Tibial nerve (tissue), 4 donors: ENCODE measurements around the gene USP3. TPM values are rescaled to one million over a fixed set of nuclear protein-coding genes. Genes with fewer than 3 reads are reported as not detected.
A peak's percentile ranks its signal among the peaks of the same experiment; 100 is the strongest.

ENCODE experiments used
- DNase-seq, 2 donors: peaks; one replicate each; pipeline ENCODE4 v3.0.0-alpha.2; 2019; ENCODE audit warnings: low spot score in 2 of 2
- H3K27ac ChIP-seq, 4 donors: fragments of 200-600 bp; sonication (generic) in 3 of 4; one replicate each; pipeline ENCODE4 v1.5.1; 2017 to 2019; ENCODE audit warnings: mild to moderate bottlenecking in 1 of 4
- H3K27me3 ChIP-seq, 2 donors: fragments of 200-600 bp; sonication (generic) in 1 of 2; one replicate each; pipeline versions ENCODE4 v1.5.1 to v1.6.0; 2017 to 2019
- H3K36me3 ChIP-seq, 3 donors: fragments of 200-600 bp; sonication (generic); one replicate each; pipeline ENCODE4 v1.5.1; 2018 to 2019
- H3K4me1 ChIP-seq, 4 donors: fragments of 200-600 bp; sonication (generic) in 3 of 4; one replicate each; pipeline ENCODE4 v1.5.1; 2017 to 2019
- H3K4me3 ChIP-seq, 4 donors: fragments of 200-600 bp; sonication (generic) in 3 of 4; one replicate each; pipeline ENCODE4 v1.5.1; 2017 to 2019; ENCODE audit warnings: mild to moderate bottlenecking in 1 of 4, moderate library complexity in 1 of 4
- H3K9me3 ChIP-seq, 4 donors: fragments of 200-600 bp; sonication (generic) in 3 of 4; one replicate each; pipeline ENCODE4 v1.5.1; 2017 to 2019
- EP300 ChIP-seq, 2 donors: sonication (generic); formaldehyde crosslinking; IDR thresholded peaks; one replicate each; pipeline ENCODE4 v1.6.1; 2017; ENCODE audit warnings: antibody characterized with exemption in 2 of 2, mild to moderate bottlenecking in 1 of 2
- POLR2A ChIP-seq, 2 donors: fragments of 450-650 bp; IDR thresholded peaks; one replicate each; pipeline ENCODE4 v1.6.1; 2017; ENCODE audit warnings: antibody characterized with exemption in 2 of 2, mild to moderate bottlenecking in 2 of 2, moderate library complexity in 2 of 2
- WGBS, 2 donors: methylation state at CpG; one replicate each; pipeline ENCODE4 v1.1.5; 2018; 5-methylcytosine and 5-hydroxymethylcytosine counted together
- total RNA-seq, 4 donors: library from RNA; depleted of rRNA; stranded (reverse); fragments of >200 nt; gene quantifications; one replicate each; pipeline ENCODE4 v1.1.0, GENCODE V29; 2016
- TF ChIP-seq, protein P1 (sequence below), 5 experiments: fragments of 200-600 bp in 3 of 5; fragments of 450-650 bp in 2 of 5; sonication (generic) in 3 of 5; IDR thresholded peaks; one replicate each; pipeline ENCODE4 v1.5.1; 2016 to 2019; ENCODE audit warnings: antibody characterized with exemption in 5 of 5, mild to moderate bottlenecking in 3 of 5, moderate library complexity in 2 of 5

The USP3 gene
- total RNA-seq, 4 donors from 2014 or later, result 32.8 to 47.3 (median 38.3) TPM

DNA sequence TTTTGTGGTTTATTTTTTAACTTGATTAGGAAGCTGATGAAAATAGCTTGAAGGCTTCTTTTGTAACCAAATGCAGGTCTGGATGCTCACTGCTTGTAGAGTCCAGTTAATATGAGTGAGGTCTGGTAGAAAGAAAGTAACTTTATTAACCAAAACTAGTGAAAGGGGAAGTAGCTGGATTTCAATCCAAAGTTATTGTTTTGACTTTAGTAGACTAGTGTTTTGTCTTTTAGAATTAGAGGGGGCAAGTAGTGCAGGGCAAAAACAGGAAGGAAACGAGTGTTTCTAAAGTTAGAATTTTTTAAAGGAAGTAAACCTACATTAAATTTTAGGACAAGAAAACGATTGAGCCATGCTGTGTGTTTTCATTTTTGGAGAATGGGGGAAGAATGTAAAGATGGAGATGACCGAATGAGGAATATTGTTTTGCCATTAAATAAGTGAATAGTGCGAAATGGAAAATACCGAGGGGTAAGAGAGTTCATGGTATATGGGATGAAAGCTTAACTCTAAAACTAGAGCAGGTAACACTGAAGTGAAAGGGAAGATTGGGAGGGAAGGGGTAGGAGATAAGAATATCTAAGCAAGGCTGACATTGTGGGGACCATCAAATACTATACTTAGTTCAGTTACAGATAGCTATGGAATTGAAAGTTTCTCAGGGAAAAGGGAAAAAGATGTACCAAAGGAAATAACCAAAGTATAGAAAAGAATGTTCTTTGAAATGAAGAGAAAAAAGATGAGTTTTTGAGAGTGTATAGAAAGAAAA lies 40.0 kb downstream of the USP3 start:
- no peaks in the 10 kb centered on the region for H3K27me3 ChIP-seq
- TF ChIP-seq POLR2A (IDR thresholded peaks at IDR 0.05) (no peak), EP300 (IDR thresholded peaks at IDR 0.05) (no peak)
- TF ChIP-seq, protein P1, sequence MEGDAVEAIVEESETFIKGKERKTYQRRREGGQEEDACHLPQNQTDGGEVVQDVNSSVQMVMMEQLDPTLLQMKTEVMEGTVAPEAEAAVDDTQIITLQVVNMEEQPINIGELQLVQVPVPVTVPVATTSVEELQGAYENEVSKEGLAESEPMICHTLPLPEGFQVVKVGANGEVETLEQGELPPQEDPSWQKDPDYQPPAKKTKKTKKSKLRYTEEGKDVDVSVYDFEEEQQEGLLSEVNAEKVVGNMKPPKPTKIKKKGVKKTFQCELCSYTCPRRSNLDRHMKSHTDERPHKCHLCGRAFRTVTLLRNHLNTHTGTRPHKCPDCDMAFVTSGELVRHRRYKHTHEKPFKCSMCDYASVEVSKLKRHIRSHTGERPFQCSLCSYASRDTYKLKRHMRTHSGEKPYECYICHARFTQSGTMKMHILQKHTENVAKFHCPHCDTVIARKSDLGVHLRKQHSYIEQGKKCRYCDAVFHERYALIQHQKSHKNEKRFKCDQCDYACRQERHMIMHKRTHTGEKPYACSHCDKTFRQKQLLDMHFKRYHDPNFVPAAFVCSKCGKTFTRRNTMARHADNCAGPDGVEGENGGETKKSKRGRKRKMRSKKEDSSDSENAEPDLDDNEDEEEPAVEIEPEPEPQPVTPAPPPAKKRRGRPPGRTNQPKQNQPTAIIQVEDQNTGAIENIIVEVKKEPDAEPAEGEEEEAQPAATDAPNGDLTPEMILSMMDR (IDR thresholded peaks at IDR 0.05), result no peak
- H3K27ac ChIP-seq, result no peak overlapping the region
- peaks cover 0 to 24% (median 4%) of the 10 kb centered on the region in 4 donors for H3K4me1 ChIP-seq
- 70 to 72% methylated on average over 5 of the region's 5 CpGs for WGBS, 2 donors
- no peaks in the 10 kb centered on the region for H3K9me3 ChIP-seq
- H3K36me3 ChIP-seq, result peaks cover 0 to 8% (median 0%) of the 10 kb centered on the region in 3 donors
- DNase-seq, result no peak
- H3K4me3 ChIP-seq, result no peak overlapping the region

DNA sequence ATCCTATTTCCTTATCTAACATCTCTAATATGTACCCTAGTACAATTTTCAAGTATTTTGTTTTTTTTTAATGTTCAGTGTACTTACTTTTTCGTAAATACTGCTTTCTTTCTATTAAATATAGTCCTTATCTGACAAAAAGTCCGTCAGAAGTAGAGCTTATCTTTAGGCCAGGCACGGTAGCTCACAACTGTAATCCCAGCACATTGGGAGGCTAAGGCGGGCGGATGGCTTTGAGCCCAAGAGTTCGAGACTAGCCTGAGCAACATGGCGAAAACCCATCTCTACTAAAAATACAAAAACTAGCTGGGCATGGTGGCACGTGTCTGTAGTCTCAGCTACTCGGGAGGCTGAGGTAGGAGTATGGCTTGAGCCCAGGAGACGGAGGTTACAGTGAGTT lies 41.1 kb downstream of the USP3 start:
- peaks cover 0 to 17% (median 4%) of the 10 kb centered on the region in 4 donors for H3K4me1 ChIP-seq
- H3K9me3 ChIP-seq, result no peaks in the 10 kb centered on the region
- TF ChIP-seq EP300 (IDR thresholded peaks at IDR 0.05) (no peak), POLR2A (IDR thresholded peaks at IDR 0.05) (no peak)
- TF ChIP-seq, protein P1 (IDR thresholded peaks at IDR 0.05), result no peak
- H3K27ac ChIP-seq, result no peak overlapping the region
- peaks cover 0 to 8% (median 0%) of the 10 kb centered on the region in 3 donors for H3K36me3 ChIP-seq
- no peak overlapping the region for H3K4me3 ChIP-seq
- WGBS, 2 donors, result 94 to 96% methylated on average over 10 of the region's 10 CpGs
- no peak for DNase-seq
- H3K27me3 ChIP-seq, result no peaks in the 10 kb centered on the region

GRCh38 chr15:63551400-63551799 lies 47.0 kb downstream of the USP3 start:
- peaks cover 0 to 38% (median 20%) of the 10 kb centered on the region in 4 donors for H3K4me1 ChIP-seq
- H3K4me3 ChIP-seq, result no peak overlapping the region
- WGBS, 2 donors, result 39 to 40% methylated on average over 1 of the region's 1 CpG
- H3K27ac ChIP-seq, result no peak overlapping the region
- no peak for DNase-seq
- TF ChIP-seq, protein P1 (IDR thresholded peaks at IDR 0.05), result no peak
- TF ChIP-seq POLR2A (IDR thresholded peaks at IDR 0.05) (no peak), EP300 (IDR thresholded peaks at IDR 0.05) (no peak)
- H3K9me3 ChIP-seq, result no peaks in the 10 kb centered on the region
- peaks cover 0 to 13% (median 0%) of the 10 kb centered on the region in 3 donors for H3K36me3 ChIP-seq
- H3K27me3 ChIP-seq, result no peaks in the 10 kb centered on the region

DNA sequence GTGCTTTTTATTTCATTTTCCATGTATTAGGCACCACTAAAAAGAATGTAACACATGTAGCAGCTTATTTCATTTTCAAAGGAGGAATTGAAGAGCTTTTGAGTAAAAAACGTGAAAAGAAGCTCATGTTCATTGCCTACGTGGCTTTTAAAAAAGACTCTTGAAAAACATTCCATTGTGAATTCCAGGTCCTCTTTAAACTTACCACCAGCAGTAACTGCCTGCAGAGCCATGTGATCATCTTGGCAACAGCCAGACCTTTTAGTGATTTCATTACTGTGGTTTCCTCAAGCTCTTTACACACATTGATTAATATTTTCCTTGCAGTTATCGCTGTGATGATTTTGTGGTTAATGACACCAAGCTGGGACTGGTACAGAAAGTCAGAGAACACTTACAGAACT lies 49.0 kb downstream of the USP3 start:
- Histone ChIP-seq H3K27me3 (no peaks in the 10 kb centered on the region), H3K9me3 (no peaks in the 10 kb centered on the region), H3K27ac (peak overlapping the region in 2 of 4 donors; percentile 54 to 71), H3K36me3 (peaks cover 0 to 19% (median 0%) of the 10 kb centered on the region in 3 donors), H3K4me3 (no peak overlapping the region), H3K4me1 (peaks cover 0 to 42% (median 20%) of the 10 kb centered on the region in 4 donors)
- WGBS, 2 donors, result 4 to 5% methylated on average over 3 of the region's 3 CpGs
- TF ChIP-seq, protein P1 (IDR thresholded peaks at IDR 0.05), result no peak
- peak in 1 of 2 donors; percentile 75 for TF ChIP-seq EP300 (IDR thresholded peaks at IDR 0.05)
- DNase-seq, result peak in 1 of 2 donors; percentile 15

DNA sequence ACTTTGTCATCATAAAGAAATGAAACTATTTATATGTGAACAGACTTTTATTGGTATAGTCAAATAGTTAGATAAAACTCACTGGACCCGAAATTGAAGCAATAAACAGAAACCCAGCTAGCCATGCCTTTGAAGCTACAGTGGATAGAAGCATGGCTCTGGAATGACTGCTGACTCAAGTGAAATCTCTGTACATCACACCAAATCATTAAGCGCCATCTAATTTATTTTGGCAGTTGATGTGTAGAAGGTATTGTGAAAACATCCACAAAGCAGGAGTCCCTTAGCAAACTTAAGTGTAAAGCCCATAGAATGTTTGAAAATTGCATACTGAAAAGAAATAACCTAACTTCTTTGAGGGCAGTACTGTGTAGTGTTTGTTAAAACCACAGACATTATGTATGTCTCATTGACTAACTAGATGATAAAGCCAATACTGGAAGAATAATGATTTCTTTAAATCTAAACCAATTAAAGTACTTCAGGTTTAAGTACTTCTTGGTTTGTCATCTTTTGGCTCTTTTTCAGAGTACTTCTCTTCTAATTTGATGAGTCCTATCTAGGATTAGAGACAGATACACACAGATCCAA lies 50.0 kb downstream of the USP3 start:
- DNase-seq, result no peak
- Histone ChIP-seq H3K9me3 (no peaks in the 10 kb centered on the region), H3K4me1 (peaks cover 0 to 42% (median 20%) of the 10 kb centered on the region in 4 donors), H3K36me3 (peaks cover 0 to 19% (median 0%) of the 10 kb centered on the region in 3 donors), H3K4me3 (no peak overlapping the region), H3K27ac (no peak overlapping the region), H3K27me3 (no peaks in the 10 kb centered on the region)
- WGBS, 2 donors, result 92 to 97% methylated on average over 2 of the region's 2 CpGs
- TF ChIP-seq POLR2A (IDR thresholded peaks at IDR 0.05) (no peak), EP300 (IDR thresholded peaks at IDR 0.05) (no peak)
- TF ChIP-seq, protein P1 (IDR thresholded peaks at IDR 0.05), result no peak
